Activated T-helper 2 cell treated with anti-CD3 and anti-CD28 coated beads, Interferon-gamma antibody, Interleukin-2, Interleukin-4, amounts not matched to agents 10 μg/mL and 5 μg/mL and 100 μg/mL, durations not matched to agents 14 hours and 24 hours and 36 hours (primary cell): Measurements from ENCODE around the gene SNX8. TPM values are rescaled to one million over a fixed set of nuclear protein-coding genes. Genes with fewer than 3 reads are reported as not detected.
"Not testable (repeated sequence)": the region's sequence is repeated elsewhere in the genome, so short reads cannot be mapped to it uniquely, and the experiment has no call there.

Source experiments
- DNase-seq: peaks from one replicate; pipeline ENCODE4 v3.0.0; 2021; ENCODE audit warnings: low spot score
- H3K27ac Mint-ChIP-seq: one replicate; pipeline ENCODE4 v1.8.0; 2021; ENCODE audit warnings: mixed read lengths
- H3K27me3 Mint-ChIP-seq: one replicate; pipeline ENCODE4 v1.8.0; 2021; ENCODE audit warnings: low read depth, mixed read lengths
- H3K36me3 Mint-ChIP-seq: one replicate; pipeline ENCODE4 v1.8.0; 2021; ENCODE audit warnings: low read depth, mixed read lengths
- H3K4me1 Mint-ChIP-seq: one replicate; pipeline ENCODE4 v1.8.0; 2021; ENCODE audit warnings: low read depth, mixed read lengths
- H3K4me3 Mint-ChIP-seq: one replicate; pipeline ENCODE4 v1.8.0; 2021; ENCODE audit warnings: low read depth, mild to moderate bottlenecking, moderate library complexity, mixed read lengths
- H3K9me3 Mint-ChIP-seq: one replicate; pipeline ENCODE4 v1.8.0; 2021; ENCODE audit warnings: mixed read lengths
- intact Hi-C: fragments of 100-400 bp; cut with micrococcal nuclease; formaldehyde crosslinking; loops from one replicate; pipeline ENCODE4 v1.15.1; 2023
- total RNA-seq: library from RNA; stranded (reverse); gene quantifications from 2 replicates; pipeline ENCODE4 v1.2.3, GENCODE V29; 2022

The SNX8 gene
- total RNA-seq, 1 donor from 2014 or later = 38.7 TPM

DNA sequence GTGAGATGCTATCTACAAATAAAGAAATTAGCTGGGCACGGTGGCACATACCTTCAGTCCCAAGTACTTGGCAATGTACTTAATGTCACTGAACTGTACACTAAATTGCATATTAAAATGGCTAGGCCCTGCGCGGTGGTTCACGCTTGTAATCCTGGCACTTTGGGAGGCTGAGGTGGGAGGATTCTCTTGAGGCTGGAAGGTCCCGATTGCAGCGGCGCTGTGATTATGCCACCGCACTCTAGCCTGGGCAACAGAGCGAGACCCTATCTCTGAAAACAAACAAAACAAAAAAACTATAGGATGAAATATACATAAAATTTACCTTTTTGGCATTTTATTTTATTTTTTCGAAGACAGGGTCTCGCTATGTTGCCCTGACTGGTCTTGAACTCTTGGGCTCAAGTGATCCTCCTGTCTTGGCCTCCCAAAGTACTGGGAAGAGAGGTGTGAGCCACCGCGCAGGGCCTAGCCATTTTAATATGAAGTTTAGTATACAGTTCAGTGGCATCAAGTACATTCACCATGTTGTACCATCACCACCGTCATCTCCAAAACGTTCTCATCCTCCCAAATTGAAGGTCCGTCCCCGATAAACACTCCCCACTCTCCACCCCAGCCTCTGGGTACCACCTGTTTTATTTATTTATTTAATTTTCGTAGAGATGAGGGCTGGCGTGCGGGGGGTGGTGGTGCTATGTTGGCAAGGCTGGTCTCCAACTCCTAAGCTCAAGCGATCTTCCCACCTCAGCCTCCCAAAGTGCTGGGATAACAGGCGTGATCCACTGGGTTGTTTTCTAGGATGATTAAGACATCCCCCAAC is 39.1 kb upstream of the SNX8 start:
- no peaks in the 10 kb centered on the region for H3K9me3 Mint-ChIP-seq
- peak overlapping the region; percentile 90 for H3K4me3 Mint-ChIP-seq
- no peaks in the 10 kb centered on the region for H3K27me3 Mint-ChIP-seq
- peaks cover 23% of the 10 kb centered on the region for H3K36me3 Mint-ChIP-seq
- H3K4me1 Mint-ChIP-seq = peaks cover 8% of the 10 kb centered on the region
- DNase-seq = no peak
- peak overlapping the region; percentile 98 for H3K27ac Mint-ChIP-seq
- intact Hi-C loops = no loop called here

DNA sequence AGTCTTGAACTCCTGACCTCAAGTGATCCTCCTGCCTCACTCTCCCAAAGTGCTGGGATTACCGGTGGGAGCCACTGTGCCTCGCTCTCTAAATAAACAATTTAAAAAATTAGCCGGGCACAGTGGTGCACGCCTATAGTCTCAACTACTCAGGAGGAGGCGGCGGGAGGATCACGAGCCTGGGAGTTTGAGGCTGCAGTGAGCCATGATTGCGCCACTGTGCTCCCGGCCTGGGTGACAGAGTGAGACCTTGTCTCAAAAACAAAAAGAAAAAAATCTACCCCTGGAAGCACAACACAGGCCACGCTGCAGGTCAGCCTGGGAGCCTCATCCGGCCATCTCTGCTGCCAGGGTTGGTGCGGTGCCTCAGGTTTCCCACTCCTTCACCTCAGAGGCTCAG is 36.6 kb upstream of the SNX8 start:
- Mint-ChIP-seq H3K27ac (no peak overlapping the region), H3K36me3 (peaks cover 4% of the 10 kb centered on the region), H3K9me3 (no peaks in the 10 kb centered on the region), H3K4me3 (no peak overlapping the region), H3K27me3 (no peaks in the 10 kb centered on the region), H3K4me1 (peaks cover 4% of the 10 kb centered on the region)
- intact Hi-C loops = no loop called here
- no peak for DNase-seq

DNA sequence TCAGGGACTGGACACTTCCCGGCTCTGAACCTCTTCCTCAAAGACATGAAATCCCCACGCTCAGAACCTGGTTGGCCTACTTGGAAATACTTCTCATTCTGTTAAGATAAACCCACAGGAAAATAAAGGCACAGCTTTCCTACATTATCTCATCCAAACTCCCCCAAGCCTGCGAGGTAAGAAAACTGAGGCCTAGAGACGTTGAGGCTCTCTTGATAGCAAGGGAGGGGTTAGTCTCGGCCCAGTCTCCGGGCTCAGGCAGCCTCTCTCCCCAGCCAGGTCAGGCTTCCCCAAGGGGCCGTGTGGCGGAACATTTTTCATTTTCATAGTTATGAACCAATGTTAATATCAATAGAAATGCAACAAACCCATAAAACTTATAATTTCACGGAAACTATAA is 35.8 kb upstream of the SNX8 start:
- H3K27ac Mint-ChIP-seq = no peak overlapping the region

DNA sequence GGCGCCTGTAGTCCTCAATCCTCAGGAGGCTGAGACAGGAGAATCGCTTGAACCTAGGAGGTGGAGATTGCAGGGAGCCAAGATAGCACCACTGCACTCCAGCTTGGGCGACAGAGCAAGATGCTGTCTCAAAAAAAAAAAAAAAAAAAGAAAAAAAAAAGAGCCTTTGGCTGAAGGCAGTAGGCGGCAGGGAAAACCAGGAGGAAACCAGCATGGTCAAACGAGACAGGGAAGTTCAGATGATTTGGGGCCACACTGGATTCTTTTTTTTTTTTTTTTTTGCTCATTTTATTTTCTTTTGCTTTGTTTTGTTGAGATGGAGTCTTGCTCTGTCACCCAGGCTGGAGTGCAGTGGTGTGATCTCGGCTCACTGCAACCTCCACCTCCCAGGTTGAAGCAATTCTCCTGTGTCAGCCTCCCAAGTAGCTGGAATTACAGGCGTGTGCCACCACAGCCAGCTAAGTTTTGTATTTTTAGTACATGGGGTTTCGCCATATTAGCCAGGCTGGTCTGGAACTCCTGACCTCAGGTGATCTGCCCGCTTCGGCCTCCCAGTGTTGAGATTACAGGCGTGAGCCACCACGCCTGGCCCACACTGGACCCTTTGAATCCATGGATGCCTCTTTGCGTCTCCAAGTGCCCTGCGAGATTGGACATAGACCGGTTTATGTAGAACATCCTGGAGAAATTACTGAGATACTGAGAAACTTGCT is 33.3 kb upstream of the SNX8 start:
- not testable (repeated sequence) for H3K36me3 Mint-ChIP-seq, H3K9me3 Mint-ChIP-seq, DNase-seq, H3K27me3 Mint-ChIP-seq, H3K4me3 Mint-ChIP-seq, H3K4me1 Mint-ChIP-seq, H3K27ac Mint-ChIP-seq
- intact Hi-C loops = loop anchor here (1.0 to 10.0 kb wide), 5 partner anchors 100 to 768 kb away; no protein-coding TSS in a partner anchor

More for the DNA sequence above, 35.8 kb upstream of the SNX8 start:
- intact Hi-C loops = no loop called here
- H3K4me1 Mint-ChIP-seq = peaks cover 4% of the 10 kb centered on the region
- H3K27me3 Mint-ChIP-seq = no peaks in the 10 kb centered on the region
- H3K9me3 Mint-ChIP-seq = no peaks in the 10 kb centered on the region
- no peak overlapping the region for H3K4me3 Mint-ChIP-seq
- no peaks in the 10 kb centered on the region for H3K36me3 Mint-ChIP-seq
- no peak for DNase-seq

DNA sequence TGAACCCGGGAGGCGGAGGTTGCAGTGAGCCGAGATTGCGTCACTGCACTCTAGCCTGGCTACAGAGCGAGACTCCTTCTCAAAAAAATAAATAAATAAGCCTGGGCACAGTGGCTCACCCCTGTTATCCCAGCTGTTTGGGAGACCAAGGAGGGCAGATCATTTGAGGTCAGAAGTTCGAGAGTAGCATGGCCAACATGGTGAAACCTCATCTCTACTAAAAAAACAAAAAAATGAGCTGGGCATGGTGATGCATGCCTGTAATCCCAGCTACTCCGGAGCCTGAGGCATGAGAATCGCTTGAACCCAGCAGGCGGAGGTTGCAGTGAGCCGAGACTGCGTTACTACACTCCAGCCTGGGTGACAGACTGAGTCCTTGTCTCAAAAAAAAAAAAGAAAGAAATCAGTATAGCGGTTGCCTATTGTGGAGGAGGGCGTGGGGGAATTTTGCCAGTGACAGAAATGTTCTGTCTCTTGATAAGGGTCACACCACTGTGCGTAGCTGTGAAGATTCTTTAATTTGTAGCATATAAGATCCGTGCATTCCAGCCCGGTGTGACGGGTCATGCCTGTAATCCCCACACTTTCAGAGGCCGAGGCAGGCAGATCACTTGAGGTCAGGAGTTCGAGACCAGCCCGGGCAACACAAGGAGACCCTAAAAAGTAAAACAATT is 22.5 kb upstream of the SNX8 start:
- Mint-ChIP-seq H3K9me3 (no peaks in the 10 kb centered on the region), H3K27ac (no peak overlapping the region), H3K36me3 (no peaks in the 10 kb centered on the region), H3K4me1 (no peaks in the 10 kb centered on the region), H3K27me3 (no peaks in the 10 kb centered on the region), H3K4me3 (no peak overlapping the region)
- no peak for DNase-seq
- intact Hi-C loops = no loop called here

GRCh38 chr7:2332606-2333231 is 18.5 kb upstream of the SNX8 start:
- DNase-seq, H3K4me3 Mint-ChIP-seq, H3K27me3 Mint-ChIP-seq, intact Hi-C loops, H3K9me3 Mint-ChIP-seq, H3K36me3 Mint-ChIP-seq, H3K27ac Mint-ChIP-seq, H3K4me1 Mint-ChIP-seq: not testable (repeated sequence)

DNA sequence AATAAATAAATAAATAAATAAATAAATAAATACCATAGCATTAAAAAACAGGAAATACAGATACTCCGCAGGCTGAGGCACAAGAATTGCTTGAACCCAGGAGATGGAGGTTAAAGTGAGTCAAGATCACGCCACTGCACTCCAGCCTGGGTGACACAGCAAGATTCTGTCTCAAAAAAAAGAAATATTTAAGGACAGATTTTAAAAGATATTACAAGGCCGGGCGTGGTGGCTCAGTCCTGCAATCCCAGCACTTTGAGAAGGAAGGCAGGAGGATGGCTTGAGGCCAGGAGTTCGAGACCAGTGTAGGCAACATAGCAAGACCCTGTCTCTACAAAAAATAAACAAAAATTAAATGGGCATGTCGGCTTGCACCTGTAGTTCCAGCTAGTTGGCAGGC is 17.5 kb upstream of the SNX8 start:
- Mint-ChIP-seq H3K27me3 (no peaks in the 10 kb centered on the region), H3K9me3 (no peaks in the 10 kb centered on the region), H3K4me1 (no peaks in the 10 kb centered on the region), H3K36me3 (no peaks in the 10 kb centered on the region), H3K27ac (no peak overlapping the region), H3K4me3 (no peak overlapping the region)
- intact Hi-C loops = no loop called here
- DNase-seq = no peak

GRCh38 chr7:2330493-2330892 is 16.3 kb upstream of the SNX8 start:
- no peaks in the 10 kb centered on the region for H3K27me3 Mint-ChIP-seq
- H3K36me3 Mint-ChIP-seq = no peaks in the 10 kb centered on the region
- intact Hi-C loops = no loop called here
- H3K4me3 Mint-ChIP-seq = no peak overlapping the region
- no peaks in the 10 kb centered on the region for H3K4me1 Mint-ChIP-seq
- no peak overlapping the region for H3K27ac Mint-ChIP-seq
- no peaks in the 10 kb centered on the region for H3K9me3 Mint-ChIP-seq
- DNase-seq = no peak

GRCh38 chr7:2326951-2327350 is 12.7 kb upstream of the SNX8 start:
- Mint-ChIP-seq H3K27me3 (no peaks in the 10 kb centered on the region), H3K9me3 (no peaks in the 10 kb centered on the region), H3K36me3 (no peaks in the 10 kb centered on the region), H3K4me3 (no peak overlapping the region), H3K27ac (no peak overlapping the region), H3K4me1 (no peaks in the 10 kb centered on the region)
- intact Hi-C loops = no loop called here
- no peak for DNase-seq

DNA sequence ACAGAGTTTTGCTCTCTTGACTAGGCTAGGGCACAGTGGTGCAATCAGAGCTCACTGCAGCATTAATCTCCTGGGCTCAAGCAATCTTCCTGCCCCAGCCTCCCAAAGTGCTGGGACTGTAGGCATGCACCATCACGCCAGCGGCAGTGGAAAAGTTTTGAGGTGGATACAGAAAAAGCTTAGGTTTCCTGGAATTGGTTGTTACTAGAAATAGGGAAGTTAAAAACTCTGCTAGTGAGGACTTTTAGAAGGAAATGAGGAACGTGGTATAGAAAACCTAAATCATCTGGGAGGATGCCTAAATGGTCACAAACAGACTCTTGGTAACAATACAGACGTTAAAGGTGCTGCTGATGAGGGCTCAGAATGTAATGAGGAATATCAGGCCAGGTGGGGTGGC is 10.9 kb upstream of the SNX8 start:
- intact Hi-C loops = no loop called here
- Mint-ChIP-seq H3K36me3 (no peaks in the 10 kb centered on the region), H3K9me3 (no peaks in the 10 kb centered on the region), H3K4me3 (no peak overlapping the region), H3K4me1 (no peaks in the 10 kb centered on the region), H3K27ac (no peak overlapping the region), H3K27me3 (no peaks in the 10 kb centered on the region)
- DNase-seq = no peak

GRCh38 chr7:2321020-2321419 is 6.8 kb upstream of the SNX8 start:
- no peak overlapping the region for H3K4me3 Mint-ChIP-seq
- no peak overlapping the region for H3K27ac Mint-ChIP-seq
- no peak for DNase-seq
- intact Hi-C loops = no loop called here
- H3K36me3 Mint-ChIP-seq = no peaks in the 10 kb centered on the region
- H3K4me1 Mint-ChIP-seq = peaks cover 3% of the 10 kb centered on the region
- H3K9me3 Mint-ChIP-seq = no peaks in the 10 kb centered on the region
- no peaks in the 10 kb centered on the region for H3K27me3 Mint-ChIP-seq

- Mint-ChIP-seq H3K27me3 (no peaks in the 10 kb centered on the region), H3K9me3 (no peaks in the 10 kb centered on the region), H3K27ac (no peak overlapping the region), H3K4me3 (no peak overlapping the region), H3K4me1 (peaks cover 7% of the 10 kb centered on the region), H3K36me3 (no peaks in the 10 kb centered on the region)
- intact Hi-C loops = loop anchor here (10.0 kb wide), 1 partner anchor 393 kb away; no protein-coding TSS in a partner anchor
- no peak for DNase-seq
Measured at GRCh38 chr7:2317556-2318293, 3.5 kb upstream of the SNX8 start.
